DOHH2 (cell line): ENCODE measurements around the gene KRTAP4-7.
"Not testable (repeated sequence)": the region's sequence is repeated elsewhere in the genome, so short reads cannot be mapped to it uniquely, and the experiment has no call there.

Source experiments
- H3F3A ChIP-seq: fragments of 200-600 bp; sonication (generic), shearing (Covaris generic); 2 replicates; pipeline ENCODE4 v1.6.0; 2016; ENCODE audit warnings: antibody characterized with exemption, mild to moderate bottlenecking; ENCODE audit not compliant: control insufficient read depth, insufficient read depth
- H3K27ac ChIP-seq: fragments of 200-600 bp; sonication (generic); 2 replicates; pipeline ENCODE4 v1.5.1; 2014; ENCODE audit warnings: low read depth, mild to moderate bottlenecking, low read length, moderate library complexity
- H3K27me3 ChIP-seq: fragments of 200-600 bp; sonication (generic); 2 replicates; pipeline ENCODE4 v1.6.1; 2014; ENCODE audit warnings: mild to moderate bottlenecking, low read length, mixed read lengths; ENCODE audit not compliant: control insufficient read depth
- H3K36me3 ChIP-seq: fragments of 200-600 bp; sonication (generic); 2 replicates; pipeline ENCODE4 v1.6.1; 2014; ENCODE audit warnings: mild to moderate bottlenecking, low read length, moderate library complexity, mixed read lengths; ENCODE audit not compliant: control insufficient read depth
- H3K4me1 ChIP-seq: fragments of 200-600 bp; sonication (generic); 2 replicates; pipeline ENCODE4 v1.6.1; 2014; ENCODE audit warnings: mild to moderate bottlenecking, low read length, mixed read lengths; ENCODE audit not compliant: control insufficient read depth
- H3K4me2 ChIP-seq: fragments of 200-600 bp; sonication (generic); 2 replicates; pipeline ENCODE4 v1.6.0; 2014; ENCODE audit warnings: mild to moderate bottlenecking, low read length, moderate library complexity
- H3K4me3 ChIP-seq: fragments of 200-600 bp; sonication (generic); 2 replicates; pipeline ENCODE4 v1.5.1; 2014; ENCODE audit warnings: mild to moderate bottlenecking, low read length, mixed read lengths
- H3K79me2 ChIP-seq: fragments of 200-600 bp; sonication (generic); 2 replicates; pipeline ENCODE4 v1.6.1; 2014; ENCODE audit warnings: mild to moderate bottlenecking, low read length, mixed read lengths; ENCODE audit not compliant: control insufficient read depth
- H3K9me2 ChIP-seq: fragments of 200-600 bp; sonication (generic); replicated peaks from 2 replicates; pipeline ENCODE4 v1.6.1; 2014; ENCODE audit warnings: mild to moderate bottlenecking, low read length, mixed read lengths; ENCODE audit not compliant: control insufficient read depth
- H3K9me3 ChIP-seq: fragments of 200-600 bp; sonication (generic); 2 replicates; pipeline ENCODE4 v1.6.1; 2014; ENCODE audit warnings: antibody characterized with exemption, low read length, mixed read lengths; ENCODE audit not compliant: control insufficient read depth, insufficient read depth
- H4K20me1 ChIP-seq: fragments of 200-600 bp; sonication (generic); 2 replicates; pipeline ENCODE4 v1.6.0; 2014; ENCODE audit warnings: low read depth, mild to moderate bottlenecking, antibody characterized with exemption, low read length, moderate library complexity; ENCODE audit not compliant: control insufficient read depth, insufficient read depth
- CTCF ChIP-seq: fragments of 200-600 bp; sonication (generic); IDR thresholded peaks from one replicate; pipeline ENCODE4 v1.5.1; 2014; ENCODE audit warnings: antibody characterized with exemption, mild to moderate bottlenecking, low read depth, low read length; ENCODE audit not compliant: poor library complexity, severe bottlenecking
- EZH2phosphoT487 ChIP-seq: fragments of 200-600 bp; sonication (generic); IDR thresholded peaks from 2 replicates; pipeline ENCODE4 v1.6.1; 2017; ENCODE audit warnings: borderline replicate concordance, mild to moderate bottlenecking, antibody characterized with exemption, low read length, moderate library complexity, mixed read lengths

Gene KRTAP4-7

GRCh38 chr17:41111151-41111885, 27.4 kb downstream of the KRTAP4-7 start:
- Histone ChIP-seq H3K9me2 (no peaks in the 10 kb centered on the region), H3K4me3 (no peak overlapping the region), H3K9me3 (peaks cover 17% of the 10 kb centered on the region), H3K79me2 (no peaks in the 10 kb centered on the region), H3F3A (no peaks in the 10 kb centered on the region), H4K20me1 (no peaks in the 10 kb centered on the region), H3K27ac (no peak overlapping the region), H3K4me2 (no peak overlapping the region), H3K4me1 (peaks cover 24% of the 10 kb centered on the region), H3K36me3 (no peaks in the 10 kb centered on the region), H3K27me3 (no peaks in the 10 kb centered on the region)
- no peak for TF ChIP-seq EZH2phosphoT487
- TF ChIP-seq CTCF: no peak

GRCh38 chr17:41116297-41116696, 32.3 kb downstream of the KRTAP4-7 start:
- Histone ChIP-seq H3K27ac (peak overlapping the region; percentile 50), H3K79me2 (no peaks in the 10 kb centered on the region), H3K4me3 (peak overlapping the region; percentile 44), H3K9me3 (peaks cover 11% of the 10 kb centered on the region), H3K36me3 (peaks cover 2% of the 10 kb centered on the region; the same call in 1 of the 2 replicates), H3K4me2 (peak overlapping the region; percentile 55), H3F3A (peaks cover 15% of the 10 kb centered on the region), H3K4me1 (peaks cover 59% of the 10 kb centered on the region), H3K9me2 (no peaks in the 10 kb centered on the region), H4K20me1 (no peaks in the 10 kb centered on the region), H3K27me3 (no peaks in the 10 kb centered on the region)
- no peak for TF ChIP-seq EZH2phosphoT487
- no peak for TF ChIP-seq CTCF

GRCh38 chr17:41117846-41118386, 34.0 kb downstream of the KRTAP4-7 start, which contains the start of gene KRTAP4-11:
TSS of gene KRTAP4-11 (minus strand) at chr17:41118373. CDS start at chr17:41118315, 58 bp downstream.
- H3K9me2 ChIP-seq, H3K79me2 ChIP-seq, H3K27me3 ChIP-seq, H3K4me3 ChIP-seq, H4K20me1 ChIP-seq: not testable (repeated sequence)
- peaks cover 75% of the 10 kb centered on the region for H3K4me1 ChIP-seq
- H3K27ac ChIP-seq: peak within 1 kb of the TSS; percentile 91
- H3F3A ChIP-seq: peaks cover 15% of the 10 kb centered on the region
- peaks cover 13% of the 10 kb centered on the region for H3K36me3 ChIP-seq
- peaks cover 17% of the 10 kb centered on the region for H3K9me3 ChIP-seq
- H3K4me2 ChIP-seq: 0 out of 2 replicates have a peak within 1 kb of the TSS, but pooled peaks have one; percentile 55

DNA sequence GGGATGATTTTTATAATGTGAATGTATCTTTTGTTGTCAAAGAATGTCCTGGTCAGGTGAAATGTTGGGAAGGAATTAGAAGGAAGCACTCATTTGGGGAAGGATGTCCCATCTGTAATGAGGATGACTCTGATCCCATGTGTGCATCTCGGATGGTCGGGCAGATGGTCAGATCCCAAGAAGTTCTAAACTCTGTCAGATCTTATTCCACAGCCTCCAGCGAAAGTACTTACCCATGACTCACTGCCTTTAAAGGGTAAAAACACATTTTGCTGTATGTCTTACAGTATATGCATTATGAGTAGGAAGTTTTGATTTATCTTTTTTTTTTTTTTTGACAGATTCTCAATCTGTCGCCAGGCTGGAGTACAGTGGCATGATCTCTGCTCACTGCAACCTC, 34.8 kb downstream of the KRTAP4-7 start:
- no peaks in the 10 kb centered on the region for H4K20me1 ChIP-seq
- no peaks in the 10 kb centered on the region for H3K9me2 ChIP-seq
- H3K27ac ChIP-seq: peak overlapping the region; percentile 91
- H3K27me3 ChIP-seq: no peaks in the 10 kb centered on the region
- H3K36me3 ChIP-seq: peaks cover 13% of the 10 kb centered on the region
- no peak overlapping the region for H3K4me3 ChIP-seq
- H3K4me1 ChIP-seq: peaks cover 82% of the 10 kb centered on the region
- peaks cover 17% of the 10 kb centered on the region for H3K9me3 ChIP-seq
- peaks cover 18% of the 10 kb centered on the region for H3F3A ChIP-seq
- TF ChIP-seq CTCF (no peak), EZH2phosphoT487 (no peak)
- no peak overlapping the region for H3K4me2 ChIP-seq
- no peaks in the 10 kb centered on the region for H3K79me2 ChIP-seq

- H3K36me3 ChIP-seq: peaks cover 13% of the 10 kb centered on the region
- H3K4me2 ChIP-seq: peak overlapping the region; percentile 94
- H3K4me1 ChIP-seq: peaks cover 91% of the 10 kb centered on the region
- not testable (repeated sequence) for H3K9me2 ChIP-seq, H3K27me3 ChIP-seq, H4K20me1 ChIP-seq, H3K79me2 ChIP-seq
- H3K4me3 ChIP-seq: peak overlapping the region; percentile 68
- peak overlapping the region; percentile 91 for H3K27ac ChIP-seq
- H3K9me3 ChIP-seq: peaks cover 22% of the 10 kb centered on the region
- peaks cover 18% of the 10 kb centered on the region for H3F3A ChIP-seq
Measured at GRCh38 chr17:41119696-41120690, 36.0 kb downstream of the KRTAP4-7 start.
